GM23338 (cell line): ENCODE measurements around the gene WARS2. TPM values are rescaled to one million over a fixed set of nuclear protein-coding genes. Genes with fewer than 3 reads are reported as not detected.

Experiments
- ATAC-seq: fragments of 200-7000 bp; cut with Tn5 transposase; 3 replicates; pipeline ENCODE4 v1.9.1; 2020
- DNase-seq: peaks from one replicate; pipeline ENCODE4 v3.0.0-alpha.2; 2015; ENCODE audit warnings: low spot score
- H2AFZ ChIP-seq: fragments of 200-600 bp; sonication (generic); 2 replicates; pipeline ENCODE4 v1.8.0; 2016; ENCODE audit warnings: antibody characterized with exemption, mild to moderate bottlenecking, moderate library complexity
- H3F3A ChIP-seq: fragments of 200-600 bp; sonication (generic); replicated peaks from 2 replicates; pipeline ENCODE4 v1.8.0; 2017; ENCODE audit warnings: antibody characterized with exemption, mixed run types, low read depth
- H3K27ac ChIP-seq: fragments of 200-600 bp; sonication (generic); 2 replicates; pipeline ENCODE4 v1.6.1; 2016; ENCODE audit warnings: low read depth
- H3K27me3 ChIP-seq: fragments of 200-600 bp; sonication (generic); 2 replicates; pipeline ENCODE4 v1.8.0; 2016; ENCODE audit warnings: mild to moderate bottlenecking, mixed run types, moderate library complexity; ENCODE audit not compliant: insufficient read depth
- H3K36me3 ChIP-seq: fragments of 200-600 bp; sonication (generic); 2 replicates; pipeline ENCODE4 v1.8.0; 2016; ENCODE audit warnings: mild to moderate bottlenecking; ENCODE audit not compliant: insufficient read depth
- H3K4me1 ChIP-seq: fragments of 200-600 bp; sonication (generic); 2 replicates; pipeline ENCODE4 v1.8.0; 2016; ENCODE audit warnings: mild to moderate bottlenecking, moderate library complexity; ENCODE audit not compliant: insufficient read depth
- H3K4me2 ChIP-seq: fragments of 200-600 bp; sonication (generic); 2 replicates; pipeline ENCODE4 v1.7.1; 2017; ENCODE audit warnings: mixed run types
- H3K4me3 ChIP-seq: fragments of 200-600 bp; sonication (generic); 2 replicates; pipeline ENCODE4 v1.6.1; 2016; ENCODE audit warnings: mixed run types
- H3K79me2 ChIP-seq: fragments of 200-600 bp; sonication (generic); replicated peaks from 2 replicates; pipeline ENCODE4 v1.8.0; 2017; ENCODE audit warnings: mild to moderate bottlenecking; ENCODE audit not compliant: insufficient read depth
- H3K9me2 ChIP-seq: fragments of 200-600 bp; sonication (generic); 2 replicates; pipeline ENCODE4 v1.8.0; 2017; ENCODE audit not compliant: insufficient read depth
- H4K20me1 ChIP-seq: fragments of 200-600 bp; sonication (generic); replicated peaks from 2 replicates; pipeline ENCODE4 v1.8.0; 2017; ENCODE audit warnings: mild to moderate bottlenecking; ENCODE audit not compliant: insufficient read depth
- H3K27ac Mint-ChIP-seq: 2 replicates; pipeline ENCODE4 v1.8.0; 2020; ENCODE audit warnings: inconsistent platforms, mild to moderate bottlenecking, moderate library complexity, mixed read lengths
- H3K27me3 Mint-ChIP-seq: 3 replicates; pipeline ENCODE4 v1.8.0; 2022; ENCODE audit warnings: low read depth, mild to moderate bottlenecking, moderate library complexity, mixed read lengths, inconsistent platforms; ENCODE audit not compliant: insufficient read depth, poor library complexity
- H3K36me3 Mint-ChIP-seq: 3 replicates; pipeline ENCODE4 v1.8.0; 2021; ENCODE audit warnings: low read depth, mild to moderate bottlenecking, inconsistent platforms, moderate library complexity, mixed read lengths
- H3K4me1 Mint-ChIP-seq: 3 replicates; pipeline ENCODE4 v1.8.0; 2020; ENCODE audit warnings: mild to moderate bottlenecking, inconsistent platforms, mixed read lengths
- H3K4me3 Mint-ChIP-seq: 3 replicates; pipeline ENCODE4 v1.8.0; 2021; ENCODE audit warnings: moderate library complexity, mild to moderate bottlenecking, inconsistent platforms, mixed read lengths
- H3K9me3 Mint-ChIP-seq: 3 replicates; pipeline ENCODE4 v1.8.0; 2020; ENCODE audit warnings: moderate library complexity, mild to moderate bottlenecking, inconsistent platforms, mixed read lengths
- CREB1 ChIP-seq: fragments of 250-450 bp; sonication (Bioruptor Pico); IDR thresholded peaks from 2 replicates; pipeline ENCODE4 v1.5.0; 2020; ENCODE audit warnings: low read depth, mild to moderate bottlenecking, moderate library complexity
- EZH2phosphoT487 ChIP-seq: fragments of 200-600 bp; sonication (generic); IDR thresholded peaks from one replicate; pipeline ENCODE4 v1.8.1; 2018; ENCODE audit warnings: antibody characterized with exemption; ENCODE audit not compliant: unreplicated experiment
- POLR2AphosphoS5 ChIP-seq: IDR thresholded peaks from 2 replicates; pipeline ENCODE4 v1.6.1; 2016; ENCODE audit warnings: antibody characterized with exemption, low read depth
- STAT1 ChIP-seq: IDR thresholded peaks from one replicate; pipeline ENCODE4 v1.6.1; 2016; ENCODE audit warnings: antibody characterized with exemption; ENCODE audit not compliant: unreplicated experiment
- ZNF114 ChIP-seq: fragments of 250-450 bp; sonication (Bioruptor Pico); IDR thresholded peaks from 2 replicates; pipeline ENCODE4 v1.5.0; 2020; ENCODE audit warnings: mild to moderate bottlenecking, moderate library complexity
- ZNF331 ChIP-seq: fragments of 250-450 bp; sonication (Bioruptor Pico); IDR thresholded peaks from 2 replicates; pipeline ENCODE4 v1.5.0; 2020; ENCODE audit warnings: low read depth, mild to moderate bottlenecking, moderate library complexity
- polyA plus RNA-seq: library from polyadenylated mRNA; unstranded; fragments of >200 nt; fragmentation: Nextera tagmentation; extraction: Ambion mirVana; gene quantifications from 2 replicates; pipeline ENCODE4 v1.2.1, GENCODE V29; 2016
- total RNA-seq: library from RNA; depleted of rRNA; stranded (reverse); fragments of >200 nt; shearing (Covaris generic); gene quantifications from 2 replicates; pipeline ENCODE4 v1.2.3, GENCODE V29; 2014
- TF ChIP-seq, protein P1 (sequence below): IDR thresholded peaks from 2 replicates; pipeline ENCODE4 v1.6.1; 2016; ENCODE audit warnings: antibody characterized with exemption
- TF ChIP-seq, protein P2 (sequence below): fragments of 250-450 bp; sonication (Bioruptor Pico); IDR thresholded peaks from 2 replicates; pipeline ENCODE4 v1.5.0; 2020; ENCODE audit warnings: mild to moderate bottlenecking, moderate library complexity
- TF ChIP-seq, protein P3 (sequence below), 2 experiments: fragments of 200-600 bp in 1 of 2; sonication (generic) in 1 of 2; conservative IDR thresholded peaks; 2 replicates each; pipeline versions ENCODE4 v1.5.1 to v1.6.1; 2016 to 2017; ENCODE audit warnings: antibody characterized with exemption in 2 of 2, low read depth in 2 of 2, mild to moderate bottlenecking in 2 of 2, moderate library complexity in 1 of 2
- TF ChIP-seq, protein P4 (sequence below): IDR thresholded peaks from one replicate; pipeline ENCODE4 v1.6.1; 2018; ENCODE audit warnings: antibody characterized with exemption; ENCODE audit not compliant: unreplicated experiment

Gene WARS2
- total and polyA plus RNA-seq, 2 experiments from 2014 or later = 6.4 to 12.6 TPM

DNA sequence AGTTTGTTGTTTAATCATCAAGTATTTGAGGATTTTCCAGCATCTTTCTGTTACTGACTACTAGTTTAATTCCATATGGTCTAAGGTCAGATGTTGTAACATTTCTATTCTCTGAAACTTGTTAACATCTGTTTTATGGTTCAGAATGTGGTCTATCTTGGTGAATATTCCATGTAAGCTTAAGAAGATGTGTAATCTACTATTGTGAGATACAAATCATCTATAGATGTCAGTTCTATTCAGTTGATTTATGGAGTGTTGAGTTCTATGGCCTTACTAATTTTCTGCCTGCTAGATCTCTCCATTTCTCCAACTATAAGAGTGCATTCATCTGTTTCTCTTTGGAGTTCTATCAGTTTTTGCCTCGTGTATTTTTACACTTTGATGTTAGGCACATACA, 31.5 kb downstream of the WARS2 start:
- Histone ChIP-seq H3K36me3 (no peaks in the 10 kb centered on the region), H3K27ac (no peak overlapping the region), H3K4me1 (no peaks in the 10 kb centered on the region), H3K79me2 (no peaks in the 10 kb centered on the region), H2AFZ (no peak overlapping the region), H3K27me3 (no peaks in the 10 kb centered on the region), H4K20me1 (no peaks in the 10 kb centered on the region), H3K4me2 (no peak overlapping the region), H3K4me3 (no peak overlapping the region), H3K9me2 (no peaks in the 10 kb centered on the region; the same call in 1 of the 2 replicates), H3F3A (no peaks in the 10 kb centered on the region)
- TF ChIP-seq POLR2AphosphoS5 (no peak), ZNF114 (CRISPR knock-in tag) (no peak), STAT1 (no peak)
- TF ChIP-seq, protein P1, sequence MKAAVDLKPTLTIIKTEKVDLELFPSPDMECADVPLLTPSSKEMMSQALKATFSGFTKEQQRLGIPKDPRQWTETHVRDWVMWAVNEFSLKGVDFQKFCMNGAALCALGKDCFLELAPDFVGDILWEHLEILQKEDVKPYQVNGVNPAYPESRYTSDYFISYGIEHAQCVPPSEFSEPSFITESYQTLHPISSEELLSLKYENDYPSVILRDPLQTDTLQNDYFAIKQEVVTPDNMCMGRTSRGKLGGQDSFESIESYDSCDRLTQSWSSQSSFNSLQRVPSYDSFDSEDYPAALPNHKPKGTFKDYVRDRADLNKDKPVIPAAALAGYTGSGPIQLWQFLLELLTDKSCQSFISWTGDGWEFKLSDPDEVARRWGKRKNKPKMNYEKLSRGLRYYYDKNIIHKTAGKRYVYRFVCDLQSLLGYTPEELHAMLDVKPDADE = no peak
- ATAC-seq (no peak), DNase-seq (no peak)
- Mint-ChIP-seq H3K36me3 (no peaks in the 10 kb centered on the region), H3K27me3 (no peaks in the 10 kb centered on the region), H3K27ac (no peak overlapping the region), H3K4me3 (no peak overlapping the region), H3K4me1 (no peaks in the 10 kb centered on the region), H3K9me3 (no peaks in the 10 kb centered on the region)

DNA sequence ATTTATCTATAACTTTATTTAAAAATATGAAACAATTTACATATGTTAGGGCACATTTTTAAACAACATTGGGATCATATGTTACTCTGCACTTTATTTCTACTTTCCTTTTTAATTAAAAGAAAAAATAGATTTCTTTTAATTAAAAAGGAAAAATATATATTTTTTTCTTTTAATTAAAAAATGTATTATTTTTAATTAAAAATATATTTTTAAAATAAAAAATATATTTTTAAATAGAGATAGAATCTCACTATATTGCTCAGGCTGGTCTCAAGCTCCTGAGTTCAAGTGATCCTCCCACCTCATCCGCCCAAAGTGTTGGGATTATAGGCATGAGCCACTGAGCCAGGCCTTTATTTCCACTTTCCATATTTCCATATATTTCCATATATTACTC, 36.7 kb downstream of the WARS2 start:
- H3K4me1 ChIP-seq = no peaks in the 10 kb centered on the region
- TF ChIP-seq, protein P2, sequence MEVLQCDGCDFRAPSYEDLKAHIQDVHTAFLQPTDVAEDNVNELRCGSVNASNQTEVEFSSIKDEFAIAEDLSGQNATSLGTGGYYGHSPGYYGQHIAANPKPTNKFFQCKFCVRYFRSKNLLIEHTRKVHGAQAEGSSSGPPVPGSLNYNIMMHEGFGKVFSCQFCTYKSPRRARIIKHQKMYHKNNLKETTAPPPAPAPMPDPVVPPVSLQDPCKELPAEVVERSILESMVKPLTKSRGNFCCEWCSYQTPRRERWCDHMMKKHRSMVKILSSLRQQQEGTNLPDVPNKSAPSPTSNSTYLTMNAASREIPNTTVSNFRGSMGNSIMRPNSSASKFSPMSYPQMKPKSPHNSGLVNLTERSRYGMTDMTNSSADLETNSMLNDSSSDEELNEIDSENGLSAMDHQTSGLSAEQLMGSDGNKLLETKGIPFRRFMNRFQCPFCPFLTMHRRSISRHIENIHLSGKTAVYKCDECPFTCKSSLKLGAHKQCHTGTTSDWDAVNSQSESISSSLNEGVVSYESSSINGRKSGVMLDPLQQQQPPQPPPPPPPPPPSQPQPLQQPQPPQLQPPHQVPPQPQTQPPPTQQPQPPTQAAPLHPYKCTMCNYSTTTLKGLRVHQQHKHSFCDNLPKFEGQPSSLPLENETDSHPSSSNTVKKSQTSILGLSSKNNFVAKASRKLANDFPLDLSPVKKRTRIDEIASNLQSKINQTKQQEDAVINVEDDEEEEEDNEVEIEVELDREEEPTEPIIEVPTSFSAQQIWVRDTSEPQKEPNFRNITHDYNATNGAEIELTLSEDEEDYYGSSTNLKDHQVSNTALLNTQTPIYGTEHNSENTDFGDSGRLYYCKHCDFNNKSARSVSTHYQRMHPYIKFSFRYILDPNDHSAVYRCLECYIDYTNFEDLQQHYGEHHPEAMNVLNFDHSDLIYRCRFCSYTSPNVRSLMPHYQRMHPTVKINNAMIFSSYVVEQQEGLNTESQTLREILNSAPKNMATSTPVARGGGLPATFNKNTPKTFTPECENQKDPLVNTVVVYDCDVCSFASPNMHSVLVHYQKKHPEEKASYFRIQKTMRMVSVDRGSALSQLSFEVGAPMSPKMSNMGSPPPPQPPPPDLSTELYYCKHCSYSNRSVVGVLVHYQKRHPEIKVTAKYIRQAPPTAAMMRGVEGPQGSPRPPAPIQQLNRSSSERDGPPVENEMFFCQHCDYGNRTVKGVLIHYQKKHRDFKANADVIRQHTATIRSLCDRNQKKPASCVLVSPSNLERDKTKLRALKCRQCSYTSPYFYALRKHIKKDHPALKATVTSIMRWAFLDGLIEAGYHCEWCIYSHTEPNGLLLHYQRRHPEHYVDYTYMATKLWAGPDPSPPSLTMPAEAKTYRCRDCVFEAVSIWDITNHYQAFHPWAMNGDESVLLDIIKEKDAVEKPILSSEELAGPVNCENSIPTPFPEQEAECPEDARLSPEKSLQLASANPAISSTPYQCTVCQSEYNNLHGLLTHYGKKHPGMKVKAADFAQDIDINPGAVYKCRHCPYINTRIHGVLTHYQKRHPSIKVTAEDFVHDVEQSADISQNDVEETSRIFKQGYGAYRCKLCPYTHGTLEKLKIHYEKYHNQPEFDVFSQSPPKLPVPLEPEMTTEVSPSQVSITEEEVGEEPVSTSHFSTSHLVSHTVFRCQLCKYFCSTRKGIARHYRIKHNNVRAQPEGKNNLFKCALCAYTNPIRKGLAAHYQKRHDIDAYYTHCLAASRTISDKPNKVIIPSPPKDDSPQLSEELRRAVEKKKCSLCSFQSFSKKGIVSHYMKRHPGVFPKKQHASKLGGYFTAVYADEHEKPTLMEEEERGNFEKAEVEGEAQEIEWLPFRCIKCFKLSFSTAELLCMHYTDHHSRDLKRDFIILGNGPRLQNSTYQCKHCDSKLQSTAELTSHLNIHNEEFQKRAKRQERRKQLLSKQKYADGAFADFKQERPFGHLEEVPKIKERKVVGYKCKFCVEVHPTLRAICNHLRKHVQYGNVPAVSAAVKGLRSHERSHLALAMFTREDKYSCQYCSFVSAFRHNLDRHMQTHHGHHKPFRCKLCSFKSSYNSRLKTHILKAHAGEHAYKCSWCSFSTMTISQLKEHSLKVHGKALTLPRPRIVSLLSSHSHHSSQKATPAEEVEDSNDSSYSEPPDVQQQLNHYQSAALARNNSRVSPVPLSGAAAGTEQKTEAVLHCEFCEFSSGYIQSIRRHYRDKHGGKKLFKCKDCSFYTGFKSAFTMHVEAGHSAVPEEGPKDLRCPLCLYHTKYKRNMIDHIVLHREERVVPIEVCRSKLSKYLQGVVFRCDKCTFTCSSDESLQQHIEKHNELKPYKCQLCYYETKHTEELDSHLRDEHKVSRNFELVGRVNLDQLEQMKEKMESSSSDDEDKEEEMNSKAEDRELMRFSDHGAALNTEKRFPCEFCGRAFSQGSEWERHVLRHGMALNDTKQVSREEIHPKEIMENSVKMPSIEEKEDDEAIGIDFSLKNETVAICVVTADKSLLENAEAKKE (CRISPR knock-in tag) = no peak
- TF ChIP-seq CREB1 (CRISPR knock-in tag) = no peak
- TF ChIP-seq, protein P3, sequence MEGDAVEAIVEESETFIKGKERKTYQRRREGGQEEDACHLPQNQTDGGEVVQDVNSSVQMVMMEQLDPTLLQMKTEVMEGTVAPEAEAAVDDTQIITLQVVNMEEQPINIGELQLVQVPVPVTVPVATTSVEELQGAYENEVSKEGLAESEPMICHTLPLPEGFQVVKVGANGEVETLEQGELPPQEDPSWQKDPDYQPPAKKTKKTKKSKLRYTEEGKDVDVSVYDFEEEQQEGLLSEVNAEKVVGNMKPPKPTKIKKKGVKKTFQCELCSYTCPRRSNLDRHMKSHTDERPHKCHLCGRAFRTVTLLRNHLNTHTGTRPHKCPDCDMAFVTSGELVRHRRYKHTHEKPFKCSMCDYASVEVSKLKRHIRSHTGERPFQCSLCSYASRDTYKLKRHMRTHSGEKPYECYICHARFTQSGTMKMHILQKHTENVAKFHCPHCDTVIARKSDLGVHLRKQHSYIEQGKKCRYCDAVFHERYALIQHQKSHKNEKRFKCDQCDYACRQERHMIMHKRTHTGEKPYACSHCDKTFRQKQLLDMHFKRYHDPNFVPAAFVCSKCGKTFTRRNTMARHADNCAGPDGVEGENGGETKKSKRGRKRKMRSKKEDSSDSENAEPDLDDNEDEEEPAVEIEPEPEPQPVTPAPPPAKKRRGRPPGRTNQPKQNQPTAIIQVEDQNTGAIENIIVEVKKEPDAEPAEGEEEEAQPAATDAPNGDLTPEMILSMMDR (conservative IDR thresholded peaks at IDR 0.05; ENCODE audit: low read depth in 2 of 2) = no peak
- TF ChIP-seq, protein P4, sequence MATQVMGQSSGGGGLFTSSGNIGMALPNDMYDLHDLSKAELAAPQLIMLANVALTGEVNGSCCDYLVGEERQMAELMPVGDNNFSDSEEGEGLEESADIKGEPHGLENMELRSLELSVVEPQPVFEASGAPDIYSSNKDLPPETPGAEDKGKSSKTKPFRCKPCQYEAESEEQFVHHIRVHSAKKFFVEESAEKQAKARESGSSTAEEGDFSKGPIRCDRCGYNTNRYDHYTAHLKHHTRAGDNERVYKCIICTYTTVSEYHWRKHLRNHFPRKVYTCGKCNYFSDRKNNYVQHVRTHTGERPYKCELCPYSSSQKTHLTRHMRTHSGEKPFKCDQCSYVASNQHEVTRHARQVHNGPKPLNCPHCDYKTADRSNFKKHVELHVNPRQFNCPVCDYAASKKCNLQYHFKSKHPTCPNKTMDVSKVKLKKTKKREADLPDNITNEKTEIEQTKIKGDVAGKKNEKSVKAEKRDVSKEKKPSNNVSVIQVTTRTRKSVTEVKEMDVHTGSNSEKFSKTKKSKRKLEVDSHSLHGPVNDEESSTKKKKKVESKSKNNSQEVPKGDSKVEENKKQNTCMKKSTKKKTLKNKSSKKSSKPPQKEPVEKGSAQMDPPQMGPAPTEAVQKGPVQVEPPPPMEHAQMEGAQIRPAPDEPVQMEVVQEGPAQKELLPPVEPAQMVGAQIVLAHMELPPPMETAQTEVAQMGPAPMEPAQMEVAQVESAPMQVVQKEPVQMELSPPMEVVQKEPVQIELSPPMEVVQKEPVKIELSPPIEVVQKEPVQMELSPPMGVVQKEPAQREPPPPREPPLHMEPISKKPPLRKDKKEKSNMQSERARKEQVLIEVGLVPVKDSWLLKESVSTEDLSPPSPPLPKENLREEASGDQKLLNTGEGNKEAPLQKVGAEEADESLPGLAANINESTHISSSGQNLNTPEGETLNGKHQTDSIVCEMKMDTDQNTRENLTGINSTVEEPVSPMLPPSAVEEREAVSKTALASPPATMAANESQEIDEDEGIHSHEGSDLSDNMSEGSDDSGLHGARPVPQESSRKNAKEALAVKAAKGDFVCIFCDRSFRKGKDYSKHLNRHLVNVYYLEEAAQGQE = no peak
- no peak for TF ChIP-seq ZNF331 (CRISPR knock-in tag)
- no peak for TF ChIP-seq POLR2AphosphoS5
- TF ChIP-seq EZH2phosphoT487 = no peak

More for the DNA sequence above, 36.7 kb downstream of the WARS2 start:
- Mint-ChIP-seq H3K27me3 (no peaks in the 10 kb centered on the region), H3K4me1 (no peaks in the 10 kb centered on the region), H3K9me3 (no peaks in the 10 kb centered on the region), H3K36me3 (no peaks in the 10 kb centered on the region), H3K27ac (no peak overlapping the region), H3K4me3 (no peak overlapping the region)
- no peak overlapping the region for H3K27ac ChIP-seq
- H3K79me2 ChIP-seq = no peaks in the 10 kb centered on the region
- H3K27me3 ChIP-seq = no peaks in the 10 kb centered on the region
- H3K4me3 ChIP-seq = no peak overlapping the region
- H3K4me2 ChIP-seq = no peak overlapping the region
- no peaks in the 10 kb centered on the region for H4K20me1 ChIP-seq
- H3K36me3 ChIP-seq = no peaks in the 10 kb centered on the region
- no peak overlapping the region for H2AFZ ChIP-seq
- H3K9me2 ChIP-seq = no peaks in the 10 kb centered on the region
- no peaks in the 10 kb centered on the region for H3F3A ChIP-seq
- ATAC-seq (no peak), DNase-seq (no peak)
